Measurements from ENCODE around the gene PCCB. TPM values are rescaled to one million over a fixed set of nuclear protein-coding genes. Genes with fewer than 3 reads are reported as not detected.

The PCCB gene
- total RNA-seq, 3 donors from 2014 or later, result 35.8 to 54.8 (median 49.9) TPM

- intact Hi-C loops (cut with DNase I, micrococcal nuclease), result no loop called here
- ATAC-seq (no peak), DNase-seq (no peak)
- no peak for TF ChIP-seq CTCF (IDR thresholded peaks at IDR 0.05)
- no peaks in the 10 kb centered on the region for H3K4me1 ChIP-seq (ENCODE audit: low read depth)
- peaks cover 23% of the 10 kb centered on the region for H3K9me3 ChIP-seq
- H3K36me3 ChIP-seq (ENCODE audit: low read depth), result no peaks in the 10 kb centered on the region
- H3K4me3 ChIP-seq, result no peak overlapping the region
Measured at GRCh38 chr3:136326316-136326715, 76.2 kb downstream of the PCCB start.

GRCh38 chr3:136327671-136328070 is 77.5 kb downstream of the PCCB start:
- ATAC-seq, result no peak
- H3K36me3 ChIP-seq (ENCODE audit: low read depth), result no peaks in the 10 kb centered on the region
- DNase-seq, result no peak
- TF ChIP-seq CTCF (IDR thresholded peaks at IDR 0.05), result no peak
- no peak overlapping the region for H3K4me3 ChIP-seq
- intact Hi-C loops (cut with DNase I, micrococcal nuclease), result no loop called here
- H3K9me3 ChIP-seq, result peaks cover 9% of the 10 kb centered on the region
- no peaks in the 10 kb centered on the region for H3K4me1 ChIP-seq (ENCODE audit: low read depth)

GRCh38 chr3:136329593-136329992 is 79.5 kb downstream of the PCCB start:
- ATAC-seq (no peak), DNase-seq (no peak)
- no peaks in the 10 kb centered on the region for H3K4me1 ChIP-seq (ENCODE audit: low read depth)
- H3K9me3 ChIP-seq, result no peaks in the 10 kb centered on the region
- no peak for TF ChIP-seq CTCF (IDR thresholded peaks at IDR 0.05)
- intact Hi-C loops (cut with DNase I, micrococcal nuclease), result no loop called here
- H3K36me3 ChIP-seq (ENCODE audit: low read depth), result no peaks in the 10 kb centered on the region
- no peak overlapping the region for H3K4me3 ChIP-seq

- no peak overlapping the region for H3K4me3 ChIP-seq
- no peak for TF ChIP-seq CTCF (IDR thresholded peaks at IDR 0.05)
- H3K9me3 ChIP-seq, result no peaks in the 10 kb centered on the region
- intact Hi-C loops (cut with DNase I, micrococcal nuclease), result no loop called here
- no peaks in the 10 kb centered on the region for H3K36me3 ChIP-seq (ENCODE audit: low read depth)
- DNase-seq (no peak), ATAC-seq (no peak)
- no peaks in the 10 kb centered on the region for H3K4me1 ChIP-seq (ENCODE audit: low read depth)
Measured at GRCh38 chr3:136330900-136331299, 80.8 kb downstream of the PCCB start.

GRCh38 chr3:136332302-136332701 is 82.2 kb downstream of the PCCB start:
- Histone ChIP-seq H3K9me3 (no peaks in the 10 kb centered on the region), H3K36me3 (ENCODE audit: low read depth) (no peaks in the 10 kb centered on the region), H3K4me3 (no peak overlapping the region), H3K4me1 (ENCODE audit: low read depth) (no peaks in the 10 kb centered on the region)
- no peak for DNase-seq
- intact Hi-C loops (cut with DNase I, micrococcal nuclease), result no loop called here
- no peak for TF ChIP-seq CTCF (IDR thresholded peaks at IDR 0.05)
- no peak for ATAC-seq

- DNase-seq (no peak), ATAC-seq (no peak)
- H3K36me3 ChIP-seq (ENCODE audit: low read depth), result no peaks in the 10 kb centered on the region
- no peaks in the 10 kb centered on the region for H3K4me1 ChIP-seq (ENCODE audit: low read depth)
- no peaks in the 10 kb centered on the region for H3K9me3 ChIP-seq
- TF ChIP-seq CTCF (IDR thresholded peaks at IDR 0.05), result no peak
- H3K4me3 ChIP-seq, result no peak overlapping the region
- intact Hi-C loops (cut with DNase I, micrococcal nuclease), result no loop called here
Measured at GRCh38 chr3:136332776-136333175, 82.6 kb downstream of the PCCB start.
